CD4-positive, alpha-beta memory T cell (primary cell): ENCODE results near the gene IFI27L1. TPM values are rescaled to one million over a fixed set of nuclear protein-coding genes. Genes with fewer than 3 reads are reported as not detected.
A peak's percentile ranks its signal among the peaks of the same experiment; 100 is the strongest.

Experiments used
- CTCF ChIA-PET: fragments of 350-600 bp; sonication (Branson Sonifier 250); formaldehyde crosslinking; loops from one replicate; lab custom pipeline; 2021; ENCODE audit warnings: inconsistent platforms; ENCODE audit not compliant: partially characterized antibody; lab: Charles Lee
- POLR2A ChIA-PET: fragments of 350-600 bp; sonication (Branson Sonifier 250); formaldehyde crosslinking; loops from one replicate; lab custom pipeline; 2021; ENCODE audit not compliant: partially characterized antibody; lab: Charles Lee
- DNase-seq, 5 donors: peaks; one replicate each; pipeline versions ENCODE4 v3.0.0 to v3.0.0-alpha.2; 2020 to 2022; ENCODE audit warnings: mixed read lengths in 1 of 5
- H3K27ac ChIP-seq: one replicate; pipeline ENCODE4 v1.7.0; 2013; ENCODE audit warnings: low read depth, low read length
- H3K27me3 ChIP-seq: 2 replicates; pipeline ENCODE4 v1.7.0; 2013; ENCODE audit warnings: mild to moderate bottlenecking, low read length, moderate library complexity; ENCODE audit not compliant: insufficient read depth
- H3K36me3 ChIP-seq: 2 replicates; pipeline ENCODE4 v1.7.0; 2013; ENCODE audit warnings: mild to moderate bottlenecking, low read length, moderate library complexity; ENCODE audit not compliant: insufficient read depth
- H3K4me1 ChIP-seq: 2 replicates; pipeline ENCODE4 v1.7.0; 2013; ENCODE audit warnings: mild to moderate bottlenecking, low read length, moderate library complexity; ENCODE audit not compliant: insufficient read depth
- H3K4me3 ChIP-seq, 2 donors: one replicate each; pipeline ENCODE4 v1.7.0; 2013; ENCODE audit warnings: low read length in 2 of 2, mild to moderate bottlenecking in 1 of 2
- H3K9me3 ChIP-seq, 2 donors: one replicate each; pipeline ENCODE4 v1.7.0; 2013; ENCODE audit warnings: low read length in 2 of 2, control low read depth in 1 of 2; ENCODE audit not compliant: control insufficient read depth in 1 of 2
- H3K27ac Mint-ChIP-seq, 7 donors: one replicate each; pipeline ENCODE4 v1.8.0; 2020 to 2021; ENCODE audit warnings: mixed read lengths in 7 of 7, mild to moderate bottlenecking in 6 of 7, inconsistent platforms in 3 of 7, moderate library complexity in 3 of 7
- H3K27me3 Mint-ChIP-seq, 2 donors: one replicate each; pipeline ENCODE4 v1.8.0; 2020 to 2021; ENCODE audit warnings: mixed read lengths in 2 of 2
- H3K36me3 Mint-ChIP-seq, 2 donors: one replicate each; pipeline ENCODE4 v1.8.0; 2020 to 2021; ENCODE audit warnings: mixed read lengths in 2 of 2, inconsistent platforms in 1 of 2, mild to moderate bottlenecking in 1 of 2
- H3K4me1 Mint-ChIP-seq, 4 donors: one replicate each; pipeline ENCODE4 v1.8.0; 2020 to 2021; ENCODE audit warnings: mixed read lengths in 4 of 4, mild to moderate bottlenecking in 1 of 4
- H3K4me3 Mint-ChIP-seq, 8 donors: one replicate each; pipeline ENCODE4 v1.8.0; 2020 to 2021; ENCODE audit warnings: mixed read lengths in 8 of 8, mild to moderate bottlenecking in 7 of 8, moderate library complexity in 6 of 8, inconsistent platforms in 3 of 8
- H3K9me3 Mint-ChIP-seq, 8 donors: one replicate each; pipeline ENCODE4 v1.8.0; 2020 to 2021; ENCODE audit warnings: mixed read lengths in 8 of 8, mild to moderate bottlenecking in 5 of 8, inconsistent platforms in 3 of 8, moderate library complexity in 1 of 8
- intact Hi-C: fragments of 100-400 bp; cut with micrococcal nuclease; formaldehyde crosslinking; loops from one replicate; pipeline ENCODE4 v1.15.1; 2023
- polyA plus RNA-seq, 2 donors: library from polyadenylated mRNA; unstranded; fragments of 300-500 nt; fragmentation: Illumina TruSeq; gene quantifications; one replicate each; pipeline ENCODE4 v1.2.3, GENCODE V29; 2021
- total RNA-seq, 2 experiments: library from RNA; stranded (reverse); gene quantifications; one replicate each; pipeline ENCODE4 v1.2.3, GENCODE V29; 2021

IFI27L1 gene
- total and polyA plus RNA-seq, 4 experiments from 2014 or later: 6.3 to 8.5 (median 7.7) TPM

DNA sequence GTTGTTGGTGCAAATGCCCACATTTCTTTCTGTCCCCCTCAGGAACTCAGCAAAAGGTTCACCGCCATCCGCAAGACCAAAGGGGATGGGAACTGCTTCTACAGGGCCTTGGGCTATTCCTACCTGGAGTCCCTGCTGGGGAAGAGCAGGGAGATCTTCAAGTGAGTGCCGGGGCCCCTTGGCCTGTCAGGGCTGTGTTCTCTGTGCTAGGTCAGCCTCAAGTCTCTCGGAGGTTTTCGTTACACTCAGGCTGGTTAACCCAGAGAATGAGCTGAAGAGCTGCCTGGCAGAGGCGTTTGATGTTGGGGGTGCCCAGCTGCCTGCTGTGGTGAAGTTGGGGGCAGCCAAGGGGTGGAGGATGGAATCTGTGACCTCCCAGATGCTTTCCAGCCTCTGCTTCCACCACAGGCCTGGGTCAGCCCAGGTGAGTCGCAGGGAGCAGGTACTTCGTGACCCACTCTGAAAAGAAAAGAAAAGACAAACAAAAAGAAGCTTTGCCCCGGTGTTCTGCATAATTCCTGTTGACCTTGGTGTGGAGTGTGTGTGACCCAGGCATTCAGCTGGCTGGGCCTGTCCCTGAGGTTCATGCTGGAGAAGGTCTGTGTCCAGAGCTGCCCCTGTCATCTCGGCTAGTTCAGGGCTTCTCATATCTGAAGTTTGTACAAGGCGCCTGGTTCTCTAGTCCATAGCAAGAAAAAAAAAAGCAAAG is 42.0 kb upstream of the IFI27L1 start:
- H3K4me1 Mint-ChIP-seq: peaks cover 5 to 12% (median 6%) of the 10 kb centered on the region in 4 donors
- peaks cover 2% of the 10 kb centered on the region for H3K36me3 ChIP-seq
- no peak overlapping the region for H3K4me3 ChIP-seq
- peaks cover 0 to 4% (median 0%) of the 10 kb centered on the region in 8 donors for H3K9me3 Mint-ChIP-seq
- peaks cover 0 to 8% of the 10 kb centered on the region in 2 donors for H3K36me3 Mint-ChIP-seq
- no peak for DNase-seq
- no peak overlapping the region for H3K4me3 Mint-ChIP-seq
- no peaks in the 10 kb centered on the region for H3K27me3 Mint-ChIP-seq
- H3K27ac Mint-ChIP-seq: peak overlapping the region in 1 of 7 donors; percentile 74
- H3K9me3 ChIP-seq: no peaks in the 10 kb centered on the region
- H3K27me3 ChIP-seq: no peaks in the 10 kb centered on the region
- H3K4me1 ChIP-seq: no peaks in the 10 kb centered on the region
- intact Hi-C loops: no loop called here
- ChIA-PET POLR2A (interaction anchor here (1.2 to 1.5 kb wide), 2 partner anchors 9 to 90 kb away, joined by 3 to 4 read pairs; no protein-coding TSS in a partner anchor), CTCF (interaction anchor here (0.8 to 9.2 kb wide), 11 partner anchors 9 to 142 kb away, joined by 3 to 142 read pairs (median 4); partner anchors contain the start of genes IFI27L2 and OTUB2)
- no peak overlapping the region for H3K27ac ChIP-seq

DNA sequence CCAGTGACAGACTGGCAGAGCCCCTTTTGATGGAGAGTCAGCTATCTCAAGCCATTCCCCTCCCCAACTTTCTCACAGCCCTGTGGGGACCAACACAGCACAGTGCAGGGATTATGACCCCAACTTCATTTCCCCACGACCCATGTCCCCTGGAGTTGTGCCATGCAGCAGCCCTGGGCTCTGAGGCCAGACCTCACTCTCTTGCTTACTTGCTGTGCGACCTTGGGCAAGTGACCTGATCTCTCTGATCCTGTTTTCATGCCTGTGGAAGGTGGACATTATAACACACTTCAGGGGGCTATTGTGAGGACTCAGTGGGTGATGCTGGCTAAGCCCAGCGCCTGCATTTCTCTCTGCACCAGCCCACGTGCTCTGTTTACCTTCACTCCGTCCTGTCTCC is 40.9 kb upstream of the IFI27L1 start:
- no peak overlapping the region for H3K4me3 Mint-ChIP-seq
- no peak overlapping the region for H3K4me3 ChIP-seq
- peak overlapping the region in 3 of 7 donors; percentile 37 to 69 (median 59) for H3K27ac Mint-ChIP-seq
- DNase-seq: no peak
- peaks cover 0 to 4% (median 0%) of the 10 kb centered on the region in 8 donors for H3K9me3 Mint-ChIP-seq
- no peaks in the 10 kb centered on the region for H3K27me3 ChIP-seq
- H3K27me3 Mint-ChIP-seq: no peaks in the 10 kb centered on the region
- no peaks in the 10 kb centered on the region for H3K9me3 ChIP-seq
- ChIA-PET POLR2A (interaction anchor here (0.6 to 1.5 kb wide), 2 partner anchors 8 to 140 kb away, joined by 3 read pairs; no protein-coding TSS in a partner anchor), CTCF (interaction anchor here (1.6 to 9.2 kb wide), 6 partner anchors 8 to 141 kb away, joined by 4 to 142 read pairs (median 12); partner anchors contain the start of gene IFI27L2)
- peaks cover 14% of the 10 kb centered on the region for H3K36me3 ChIP-seq
- no peaks in the 10 kb centered on the region for H3K4me1 ChIP-seq
- H3K4me1 Mint-ChIP-seq: peaks cover 5 to 12% (median 6%) of the 10 kb centered on the region in 4 donors
- intact Hi-C loops: no loop called here
- H3K36me3 Mint-ChIP-seq: peaks cover 3 to 14% of the 10 kb centered on the region in 2 donors
- H3K27ac ChIP-seq: no peak overlapping the region

DNA sequence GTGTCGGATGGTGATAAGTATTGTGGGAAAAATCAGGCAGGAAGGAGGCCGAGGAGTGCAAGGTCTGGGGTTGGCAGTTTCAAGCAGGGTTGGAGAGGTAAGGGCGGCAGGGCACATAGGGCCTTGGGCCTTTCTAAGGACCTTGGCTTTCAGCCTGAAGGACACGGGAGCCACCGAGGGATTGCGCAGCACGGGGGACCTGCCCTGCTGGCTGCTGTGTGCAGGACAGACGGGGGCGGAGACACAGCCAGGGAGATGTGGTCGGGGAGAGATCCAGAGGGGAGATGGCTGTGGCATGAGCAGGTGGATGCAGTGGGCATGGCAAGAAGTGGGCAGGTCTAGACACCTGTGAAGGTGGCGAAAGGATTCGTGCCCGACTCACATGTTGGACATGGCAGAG is 40.3 kb upstream of the IFI27L1 start:
- CTCF ChIA-PET: interaction anchor here (1.3 kb wide), 1 partner anchor 10 kb away, joined by 4 read pairs; no protein-coding TSS in a partner anchor

DNA sequence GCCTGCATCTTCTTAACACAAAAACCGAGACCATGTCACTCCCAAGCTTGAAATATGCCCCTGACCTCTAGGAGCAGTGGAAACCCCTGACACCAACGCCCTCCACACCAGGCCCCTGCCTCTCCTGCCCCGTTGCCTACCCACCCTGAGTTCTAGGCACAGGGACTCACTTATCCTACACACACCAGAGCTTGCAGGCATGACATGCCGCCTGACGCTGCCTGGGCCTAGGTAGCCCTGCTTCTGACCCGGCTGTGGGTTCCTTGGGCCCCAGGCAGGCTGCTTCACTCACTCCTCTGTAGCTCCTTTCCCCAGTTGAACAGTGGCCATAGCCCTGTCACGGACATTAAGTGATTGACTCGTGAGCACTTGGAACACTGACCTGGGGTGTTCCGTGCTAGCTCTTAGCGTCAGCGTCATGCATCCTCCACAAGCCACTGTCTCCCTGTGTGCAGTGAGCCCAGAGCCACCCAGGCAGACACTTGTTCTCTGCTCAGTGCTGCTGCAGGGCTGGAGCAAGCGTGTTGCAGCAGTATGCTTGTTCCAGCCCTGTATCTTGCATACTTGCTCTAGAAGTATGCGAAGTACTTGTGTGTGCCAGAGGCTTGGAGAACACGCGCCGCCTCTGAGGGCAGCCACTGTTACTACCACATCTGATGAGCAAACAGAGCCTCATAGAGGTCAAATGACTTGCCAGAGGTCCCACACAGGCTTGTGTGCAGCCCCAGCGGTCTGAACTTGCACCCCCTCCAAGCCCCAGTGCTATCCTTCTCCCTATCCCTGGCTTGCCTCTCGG is 39.4 kb upstream of the IFI27L1 start:
- peaks cover 9 to 21% of the 10 kb centered on the region in 2 donors for H3K36me3 Mint-ChIP-seq
- H3K27me3 Mint-ChIP-seq: no peaks in the 10 kb centered on the region
- peaks cover 0 to 4% (median 0%) of the 10 kb centered on the region in 8 donors for H3K9me3 Mint-ChIP-seq
- Histone ChIP-seq H3K27me3 (no peaks in the 10 kb centered on the region), H3K27ac (no peak overlapping the region), H3K4me1 (no peaks in the 10 kb centered on the region), H3K9me3 (no peaks in the 10 kb centered on the region), H3K4me3 (no peak overlapping the region), H3K36me3 (peaks cover 29% of the 10 kb centered on the region)
- H3K4me1 Mint-ChIP-seq: peaks cover 1 to 7% (median 2%) of the 10 kb centered on the region in 4 donors
- H3K4me3 Mint-ChIP-seq: no peak overlapping the region
- DNase-seq: no peak
- POLR2A ChIA-PET: no interaction called here
- CTCF ChIA-PET: interaction anchor here (0.9 to 1.5 kb wide), 5 partner anchors 9 to 139 kb away, joined by 3 to 4 read pairs (median 4); no protein-coding TSS in a partner anchor
- peak overlapping the region in 4 of 7 donors; percentile 1 to 60 (median 33) for H3K27ac Mint-ChIP-seq
- intact Hi-C loops: no loop called here

More for the DNA sequence above, 40.3 kb upstream of the IFI27L1 start:
- Mint-ChIP-seq H3K4me1 (peaks cover 5 to 12% (median 6%) of the 10 kb centered on the region in 4 donors), H3K36me3 (peaks cover 8 to 19% of the 10 kb centered on the region in 2 donors), H3K9me3 (peaks cover 0 to 4% (median 0%) of the 10 kb centered on the region in 8 donors), H3K27ac (peak overlapping the region in 2 of 7 donors; percentile 20 to 26), H3K27me3 (no peaks in the 10 kb centered on the region), H3K4me3 (peak overlapping the region in 1 of 8 donors; percentile 29)
- H3K9me3 ChIP-seq: no peaks in the 10 kb centered on the region
- DNase-seq: no peak
- H3K36me3 ChIP-seq: peaks cover 19% of the 10 kb centered on the region
- no peaks in the 10 kb centered on the region for H3K4me1 ChIP-seq
- POLR2A ChIA-PET: no interaction called here
- intact Hi-C loops: no loop called here
- no peaks in the 10 kb centered on the region for H3K27me3 ChIP-seq
- no peak overlapping the region for H3K4me3 ChIP-seq
- H3K27ac ChIP-seq: no peak overlapping the region

DNA sequence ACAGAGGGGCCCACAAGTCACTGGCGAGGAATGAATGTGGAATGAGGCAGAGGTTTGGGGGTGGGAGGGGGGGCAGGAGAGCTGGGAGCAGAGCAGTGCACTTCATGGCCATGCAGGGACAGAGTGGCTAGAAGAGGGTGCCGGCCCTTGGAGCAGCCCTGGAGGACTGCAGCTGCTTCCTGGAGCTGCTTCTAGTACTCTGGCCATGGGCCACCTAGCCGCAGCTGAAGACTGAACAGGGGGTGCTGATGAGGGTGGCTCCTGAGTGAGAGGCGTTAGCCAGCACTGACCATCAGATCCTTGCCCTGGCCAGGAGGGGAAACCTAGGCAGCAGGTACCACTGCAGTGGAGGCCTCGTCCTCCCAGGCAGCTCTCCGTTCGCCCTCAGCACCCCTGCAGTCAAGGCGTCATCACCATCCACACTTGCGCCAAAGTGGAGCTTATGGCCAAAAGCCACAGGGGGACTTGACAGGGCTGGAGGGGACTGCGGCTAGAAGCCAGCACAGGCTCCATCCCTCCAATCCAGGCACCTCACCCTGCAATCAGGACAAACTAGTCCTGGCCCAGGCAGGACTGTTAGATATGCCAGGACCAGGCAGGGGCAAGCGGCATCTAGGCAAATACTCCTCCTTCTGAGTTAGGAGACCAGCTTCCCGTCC is 38.5 kb upstream of the IFI27L1 start:
- Mint-ChIP-seq H3K4me3 (no peak overlapping the region), H3K4me1 (peaks cover 0 to 5% (median under 1%) of the 10 kb centered on the region in 4 donors), H3K27ac (peak overlapping the region in 2 of 7 donors; percentile 13 to 26), H3K36me3 (peaks cover 16 to 28% of the 10 kb centered on the region in 2 donors), H3K9me3 (peaks cover 0 to 4% (median 0%) of the 10 kb centered on the region in 8 donors), H3K27me3 (no peaks in the 10 kb centered on the region)
- no peaks in the 10 kb centered on the region for H3K9me3 ChIP-seq
- intact Hi-C loops: no loop called here
- H3K27me3 ChIP-seq: no peaks in the 10 kb centered on the region
- no peak overlapping the region for H3K4me3 ChIP-seq
- DNase-seq: no peak
- no peaks in the 10 kb centered on the region for H3K4me1 ChIP-seq
- ChIA-PET POLR2A (no interaction called here), CTCF (interaction anchor here (1.3 to 1.5 kb wide), 3 partner anchors 25 to 138 kb away, joined by 3 to 4 read pairs (median 4); no protein-coding TSS in a partner anchor)
- peaks cover 37% of the 10 kb centered on the region for H3K36me3 ChIP-seq
- no peak overlapping the region for H3K27ac ChIP-seq

DNA sequence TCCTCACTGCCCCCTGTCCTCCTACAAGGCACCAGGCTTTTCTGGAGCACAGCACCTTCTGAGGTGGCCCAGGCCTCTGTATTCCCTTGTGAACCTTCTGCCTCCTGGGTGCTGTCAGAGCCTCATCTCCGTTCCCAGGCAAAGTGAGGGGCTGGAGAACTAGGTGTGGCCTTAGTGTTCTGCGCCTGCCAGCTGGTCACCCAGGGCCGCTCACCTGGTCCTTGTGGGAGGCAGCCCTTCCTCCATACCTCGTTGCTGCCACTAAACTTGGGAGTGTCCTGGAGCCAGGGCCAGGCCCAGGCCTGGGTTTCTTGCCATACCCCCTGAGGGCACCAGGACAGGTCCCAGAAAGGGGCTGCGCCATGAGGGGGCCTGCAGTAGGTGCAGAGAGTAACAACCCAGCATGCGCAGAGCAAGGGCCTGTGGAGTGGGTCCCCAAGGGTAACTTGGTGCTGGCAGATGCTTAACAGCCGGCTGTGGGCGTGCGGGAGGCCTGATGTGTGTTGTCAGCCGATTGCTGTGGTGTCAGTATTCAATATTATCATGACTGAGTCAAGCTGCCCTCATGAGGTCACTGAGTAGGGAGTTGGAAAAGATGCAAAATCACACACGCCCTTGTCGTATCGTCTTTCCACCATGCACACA is 37.9 kb upstream of the IFI27L1 start:
- Mint-ChIP-seq H3K27ac (peak overlapping the region in 6 of 7 donors; percentile 31 to 81 (median 46)), H3K4me3 (no peak overlapping the region), H3K4me1 (peaks cover 0 to 5% (median under 1%) of the 10 kb centered on the region in 4 donors), H3K27me3 (no peaks in the 10 kb centered on the region), H3K9me3 (peaks cover 0 to 4% (median 0%) of the 10 kb centered on the region in 8 donors), H3K36me3 (peaks cover 22 to 35% of the 10 kb centered on the region in 2 donors)
- CTCF ChIA-PET: interaction anchor here (1.5 to 3.7 kb wide), 2 partner anchors 8 to 137 kb away, joined by 4 to 21 read pairs; no protein-coding TSS in a partner anchor
- Histone ChIP-seq H3K4me1 (no peaks in the 10 kb centered on the region), H3K27me3 (no peaks in the 10 kb centered on the region), H3K36me3 (peaks cover 44% of the 10 kb centered on the region), H3K27ac (no peak overlapping the region), H3K9me3 (no peaks in the 10 kb centered on the region), H3K4me3 (no peak overlapping the region)
- intact Hi-C loops: no loop called here
- POLR2A ChIA-PET: no interaction called here
- DNase-seq: no peak
